GM21723 (cell line): ENCODE measurements around the gene MAGI2.

Source experiments
- ATAC-seq: cut with Tn5 transposase; IDR thresholded peaks from one replicate; pipeline ENCODE4 v1.9.1; 2021; ENCODE audit warnings: mild to moderate bottlenecking, moderate library complexity; ENCODE audit not compliant: unreplicated experiment

Gene MAGI2

DNA sequence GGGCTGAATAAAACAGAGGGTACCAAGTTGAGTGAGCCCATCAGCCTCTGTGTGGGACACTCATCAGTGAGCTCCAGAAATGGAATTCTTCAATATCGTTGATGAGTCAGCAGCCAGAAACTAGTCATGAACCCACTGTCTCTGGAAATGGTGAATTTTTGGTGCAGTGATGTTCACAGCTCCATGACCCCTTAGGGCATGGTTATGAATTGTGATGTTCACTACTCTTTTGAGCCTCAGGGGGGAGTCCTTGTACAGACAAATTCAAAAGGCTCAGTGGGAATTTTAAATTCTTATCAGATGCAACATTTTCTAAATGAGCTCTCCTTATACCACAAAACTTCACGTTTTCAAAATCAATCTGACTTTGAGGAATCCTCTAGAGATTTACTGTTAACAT is 1319.2 kb downstream of the MAGI2 start:
- no peak for ATAC-seq

DNA sequence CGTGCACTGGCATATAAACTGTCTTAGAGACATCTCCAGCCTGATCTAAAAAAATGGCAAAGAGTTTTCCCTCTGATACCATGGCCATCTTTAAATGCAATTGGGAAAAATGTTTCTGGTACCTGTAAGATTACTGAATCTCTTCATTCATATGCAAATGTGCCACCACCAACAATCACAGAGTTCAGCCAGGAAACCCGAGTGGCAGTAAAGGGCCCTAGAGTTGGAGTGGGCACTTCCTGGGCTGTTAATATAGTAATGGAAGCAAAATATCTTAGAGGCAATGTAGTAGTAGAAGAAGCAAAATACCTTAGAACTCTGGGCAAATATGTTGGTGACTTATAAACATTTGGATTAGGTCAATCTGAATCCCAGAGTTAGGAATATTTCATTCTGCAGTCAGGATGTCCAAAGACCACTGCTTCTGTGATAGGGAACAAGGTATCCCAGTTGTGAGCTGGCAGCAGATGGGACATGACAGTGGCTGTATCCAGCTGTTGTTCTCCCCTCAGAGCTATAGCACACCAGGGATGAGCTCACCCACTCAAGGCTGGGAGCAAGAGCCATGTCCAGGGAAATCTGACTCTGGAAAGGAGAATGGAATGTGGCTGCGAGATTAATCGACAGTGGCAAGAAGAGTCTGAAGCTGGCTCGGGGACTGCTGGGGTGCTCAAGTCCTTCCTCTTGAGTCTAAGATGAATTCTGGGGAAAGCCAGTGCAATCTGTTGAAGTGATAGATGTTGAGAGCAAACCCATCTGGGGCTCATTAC is 1322.8 kb downstream of the MAGI2 start:
- no peak for ATAC-seq

GRCh38 chr7:78129865-78130264 is 1323.6 kb downstream of the MAGI2 start:
- no peak for ATAC-seq

- ATAC-seq, result no peak
Observed at GRCh38 chr7:78127009-78127408, 1326.5 kb downstream of the MAGI2 start.

- ATAC-seq, result no peak
Observed at GRCh38 chr7:78125884-78126283, 1327.6 kb downstream of the MAGI2 start.

GRCh38 chr7:78124216-78124615 is 1329.3 kb downstream of the MAGI2 start:
- no peak for ATAC-seq

DNA sequence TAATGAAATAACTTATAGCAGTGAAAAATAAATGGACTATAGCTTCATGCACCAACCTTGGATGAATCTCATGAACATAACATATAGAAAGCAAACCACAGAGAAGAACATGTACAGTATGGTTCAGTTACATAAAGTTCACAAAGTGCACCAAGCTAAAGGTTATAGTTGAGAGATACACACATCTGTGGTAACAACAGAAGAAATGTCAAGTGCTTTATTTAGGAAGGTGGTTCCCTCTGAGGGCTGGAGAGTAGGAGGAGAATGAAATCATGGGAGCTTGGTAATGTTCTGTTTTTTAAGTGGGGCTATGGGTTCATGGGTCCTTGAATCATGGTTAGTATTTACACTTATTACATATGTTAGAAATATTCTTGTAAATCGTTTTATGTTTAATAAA is 1331.6 kb downstream of the MAGI2 start:
- no peak for ATAC-seq

GRCh38 chr7:78118470-78118869 is 1335.0 kb downstream of the MAGI2 start:
- no peak for ATAC-seq

DNA sequence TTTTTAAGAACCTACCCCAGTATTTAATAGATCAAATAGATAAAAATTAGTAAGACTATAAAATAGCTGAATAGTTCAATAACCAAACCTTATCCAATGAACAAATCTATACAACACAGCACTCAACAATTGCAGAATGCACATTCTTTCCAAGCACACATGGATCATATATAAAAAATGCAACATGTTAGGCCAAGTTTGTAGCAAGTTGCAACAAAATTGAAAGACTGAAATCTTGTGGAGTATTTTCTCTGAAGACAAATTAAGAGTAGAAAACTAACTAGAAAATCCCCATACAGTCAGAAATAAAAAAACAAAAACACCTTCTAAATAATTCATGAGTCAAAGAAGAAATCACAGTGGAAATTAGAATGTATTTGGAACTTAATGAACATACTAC is 1337.6 kb downstream of the MAGI2 start:
- no peak for ATAC-seq

- no peak for ATAC-seq
Observed at GRCh38 chr7:78114993-78115392, 1338.5 kb downstream of the MAGI2 start.

DNA sequence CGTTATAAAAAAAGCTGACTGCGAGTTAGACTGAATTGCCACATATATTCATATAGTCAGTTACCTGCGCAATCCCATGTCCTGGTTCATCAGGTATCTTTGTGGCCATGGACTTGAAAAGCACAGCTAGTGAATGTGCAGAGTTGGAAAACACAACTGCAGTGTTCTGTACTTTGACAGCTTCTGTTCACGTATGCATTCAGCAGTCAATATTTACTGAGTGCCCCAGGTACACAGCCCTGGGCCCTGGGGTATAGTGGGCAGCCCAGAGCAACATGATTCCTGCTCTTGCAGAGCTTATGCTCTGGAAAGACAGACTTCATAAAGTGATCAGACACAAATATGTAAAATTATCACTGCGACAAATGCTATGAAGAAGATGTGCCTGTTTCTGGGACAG is 1341.0 kb downstream of the MAGI2 start:
- no peak for ATAC-seq

DNA sequence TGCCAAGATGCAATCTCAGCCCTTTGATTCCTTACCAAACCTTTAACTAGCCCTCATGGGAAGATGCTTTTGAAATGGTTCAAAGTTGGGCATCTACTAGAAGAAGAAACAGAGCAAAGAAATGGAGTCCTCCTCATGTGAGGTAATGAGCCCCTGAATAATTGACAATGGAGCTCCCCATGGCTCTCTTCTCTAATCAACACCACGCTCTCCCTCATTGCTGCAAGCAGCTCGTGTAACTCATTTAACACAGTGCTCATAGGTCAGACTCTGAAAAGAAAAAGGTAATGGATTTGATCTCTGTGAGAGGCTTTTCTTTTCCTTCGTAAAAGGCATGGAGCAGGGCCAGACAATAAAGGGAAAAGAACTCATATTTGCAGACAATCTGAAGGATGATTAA is 1342.1 kb downstream of the MAGI2 start:
- no peak for ATAC-seq

- ATAC-seq, result no peak
Observed at GRCh38 chr7:78103475-78103874, 1350.0 kb downstream of the MAGI2 start.

DNA sequence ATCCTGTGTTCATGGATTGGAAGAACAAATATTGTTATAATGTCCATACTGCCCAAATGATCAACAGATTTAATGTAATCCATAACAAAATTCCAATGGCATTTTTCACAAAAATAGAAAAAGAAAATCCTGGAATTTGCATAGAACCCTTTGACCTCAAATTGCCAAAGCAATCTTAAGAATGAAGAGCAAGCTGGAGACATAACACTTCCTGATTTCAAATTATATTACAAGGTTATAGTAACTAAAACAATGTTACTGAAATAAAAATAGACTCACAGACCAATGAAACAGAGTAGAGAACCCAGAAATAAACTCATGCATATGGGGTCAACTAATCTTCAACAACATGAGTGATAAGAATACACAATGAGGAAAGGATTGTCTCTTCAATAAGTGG is 1352.4 kb downstream of the MAGI2 start:
- no peak for ATAC-seq

DNA sequence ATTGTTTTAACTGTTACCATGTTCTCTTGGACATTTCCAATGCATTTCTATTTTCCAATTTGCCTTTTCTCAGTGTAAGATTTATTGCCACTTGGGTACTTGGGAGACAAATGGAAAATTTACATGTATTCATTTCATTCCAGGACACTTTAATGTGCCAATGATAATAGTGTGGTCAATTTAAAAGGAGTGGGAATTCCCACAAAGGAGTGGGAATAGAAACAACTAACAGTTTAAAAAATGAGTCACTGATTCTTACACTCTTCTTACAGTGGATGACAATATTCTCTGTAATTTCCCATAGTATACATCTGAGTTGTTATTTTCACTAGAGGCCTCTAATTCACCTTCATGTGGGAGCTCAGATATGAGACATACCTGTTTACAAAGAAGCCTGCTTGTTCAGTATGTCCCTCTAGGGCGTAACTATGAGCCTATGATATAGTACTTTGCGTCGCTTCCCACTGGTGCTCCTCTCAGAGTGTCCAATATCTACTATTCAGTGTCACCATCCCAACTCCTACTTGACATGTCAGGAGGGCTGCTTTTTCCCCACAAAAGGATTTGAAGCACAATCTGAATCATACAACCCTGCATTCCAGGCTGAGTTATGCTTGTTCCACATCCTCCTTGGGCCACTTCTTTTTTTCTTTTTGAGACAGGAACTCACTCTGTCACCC is 1353.6 kb downstream of the MAGI2 start:
- ATAC-seq, result no peak

GRCh38 chr7:78095549-78095948 is 1357.9 kb downstream of the MAGI2 start:
- no peak for ATAC-seq

DNA sequence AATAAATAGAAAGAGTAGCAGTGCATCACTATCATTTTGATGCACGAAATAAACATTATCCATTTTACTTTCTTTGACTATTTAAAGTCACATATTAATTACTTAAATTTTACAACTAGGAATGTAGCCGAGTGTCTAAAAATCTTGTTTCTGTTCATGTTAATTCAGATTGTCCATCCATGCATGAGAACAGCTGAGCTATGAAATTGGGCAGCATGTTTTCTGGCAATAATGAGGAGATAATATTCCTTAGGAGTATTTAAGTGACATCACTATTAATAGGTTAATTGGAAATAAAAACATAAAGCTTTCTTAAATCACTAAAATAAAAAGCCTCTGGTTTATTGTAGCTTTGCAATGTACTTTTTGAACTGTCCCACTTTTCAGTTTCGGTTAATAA is 1361.1 kb downstream of the MAGI2 start:
- ATAC-seq, result no peak

DNA sequence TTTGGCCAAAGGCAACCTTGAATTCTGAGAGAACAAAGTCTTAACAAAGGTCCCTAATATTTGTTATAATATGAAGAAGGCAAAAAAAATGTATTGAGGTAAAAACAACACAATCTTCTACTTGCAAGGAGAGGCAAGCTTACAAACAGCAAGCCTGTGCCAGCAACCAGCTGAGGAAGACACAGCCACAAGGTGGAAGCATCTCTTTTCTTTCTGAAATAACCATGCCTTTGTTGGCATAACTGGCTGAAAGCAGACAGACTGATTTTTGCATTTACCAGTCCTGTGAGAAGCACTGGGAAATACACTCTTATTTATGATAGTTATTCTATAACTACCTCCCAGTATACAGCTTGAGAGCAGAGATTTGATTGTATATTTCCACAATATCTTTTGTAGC is 1362.9 kb downstream of the MAGI2 start:
- no peak for ATAC-seq

GRCh38 chr7:78083476-78084120 is 1369.9 kb downstream of the MAGI2 start:
- ATAC-seq, result no peak

- no peak for ATAC-seq
Observed at GRCh38 chr7:78082556-78082955, 1370.9 kb downstream of the MAGI2 start.

DNA sequence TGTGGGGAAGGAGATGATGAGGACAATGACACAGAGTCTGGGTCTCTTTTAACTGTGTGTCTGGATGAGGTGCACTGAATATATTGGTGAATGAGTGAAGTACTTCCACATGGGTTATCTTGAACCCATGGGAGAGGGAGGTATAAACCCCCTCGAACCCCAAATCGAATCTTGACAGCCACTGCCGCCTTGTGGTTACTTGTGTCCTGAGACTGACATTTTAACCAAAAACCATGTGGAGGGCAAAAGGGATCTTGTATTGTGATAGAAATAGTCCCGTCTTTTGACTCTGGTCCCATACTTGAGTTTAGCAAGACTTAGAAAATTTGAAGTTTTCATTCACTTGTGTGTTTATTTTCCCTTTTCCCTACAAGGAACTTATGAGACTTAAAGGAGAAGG is 1371.6 kb downstream of the MAGI2 start:
- ATAC-seq, result no peak

DNA sequence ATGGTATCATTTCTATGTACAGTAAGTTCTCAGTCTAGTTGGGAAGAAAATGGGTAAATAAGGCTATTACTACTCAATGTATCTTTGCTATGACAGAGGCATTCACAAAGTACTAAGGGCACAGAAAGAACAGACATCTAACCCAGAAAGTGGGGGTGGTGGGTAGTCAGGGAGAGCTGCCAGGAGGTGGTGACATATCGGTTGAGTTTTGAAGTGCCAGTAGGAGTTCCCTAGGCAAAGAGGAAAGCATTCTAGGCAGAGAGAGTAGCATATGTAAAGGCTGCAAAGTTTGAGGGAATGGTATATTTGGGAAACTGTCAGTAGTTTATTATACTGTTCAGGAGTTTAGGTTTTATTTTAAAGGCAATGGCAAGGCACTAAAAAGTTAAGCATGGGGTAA is 1372.1 kb downstream of the MAGI2 start:
- no peak for ATAC-seq
